GM23338 (cell line): Measurements from ENCODE around the gene NT5M. TPM values are rescaled to one million over a fixed set of nuclear protein-coding genes. Genes with fewer than 3 reads are reported as not detected.
A peak's percentile ranks its signal among the peaks of the same experiment; 100 is the strongest.

Experiments
- ATAC-seq: fragments of 200-7000 bp; cut with Tn5 transposase; 3 replicates; pipeline ENCODE4 v1.9.1; 2020
- DNase-seq: peaks from one replicate; pipeline ENCODE4 v3.0.0-alpha.2; 2015; ENCODE audit warnings: low spot score
- H2AFZ ChIP-seq: fragments of 200-600 bp; sonication (generic); 2 replicates; pipeline ENCODE4 v1.8.0; 2016; ENCODE audit warnings: antibody characterized with exemption, mild to moderate bottlenecking, moderate library complexity
- H3F3A ChIP-seq: fragments of 200-600 bp; sonication (generic); replicated peaks from 2 replicates; pipeline ENCODE4 v1.8.0; 2017; ENCODE audit warnings: antibody characterized with exemption, mixed run types, low read depth
- H3K27ac ChIP-seq: fragments of 200-600 bp; sonication (generic); 2 replicates; pipeline ENCODE4 v1.6.1; 2016; ENCODE audit warnings: low read depth
- H3K27me3 ChIP-seq: fragments of 200-600 bp; sonication (generic); 2 replicates; pipeline ENCODE4 v1.8.0; 2016; ENCODE audit warnings: mild to moderate bottlenecking, mixed run types, moderate library complexity; ENCODE audit not compliant: insufficient read depth
- H3K36me3 ChIP-seq: fragments of 200-600 bp; sonication (generic); 2 replicates; pipeline ENCODE4 v1.8.0; 2016; ENCODE audit warnings: mild to moderate bottlenecking; ENCODE audit not compliant: insufficient read depth
- H3K4me1 ChIP-seq: fragments of 200-600 bp; sonication (generic); 2 replicates; pipeline ENCODE4 v1.8.0; 2016; ENCODE audit warnings: mild to moderate bottlenecking, moderate library complexity; ENCODE audit not compliant: insufficient read depth
- H3K4me2 ChIP-seq: fragments of 200-600 bp; sonication (generic); 2 replicates; pipeline ENCODE4 v1.7.1; 2017; ENCODE audit warnings: mixed run types
- H3K4me3 ChIP-seq: fragments of 200-600 bp; sonication (generic); 2 replicates; pipeline ENCODE4 v1.6.1; 2016; ENCODE audit warnings: mixed run types
- H3K79me2 ChIP-seq: fragments of 200-600 bp; sonication (generic); replicated peaks from 2 replicates; pipeline ENCODE4 v1.8.0; 2017; ENCODE audit warnings: mild to moderate bottlenecking; ENCODE audit not compliant: insufficient read depth
- H3K9me2 ChIP-seq: fragments of 200-600 bp; sonication (generic); 2 replicates; pipeline ENCODE4 v1.8.0; 2017; ENCODE audit not compliant: insufficient read depth
- H4K20me1 ChIP-seq: fragments of 200-600 bp; sonication (generic); replicated peaks from 2 replicates; pipeline ENCODE4 v1.8.0; 2017; ENCODE audit warnings: mild to moderate bottlenecking; ENCODE audit not compliant: insufficient read depth
- H3K27ac Mint-ChIP-seq: 2 replicates; pipeline ENCODE4 v1.8.0; 2020; ENCODE audit warnings: inconsistent platforms, mild to moderate bottlenecking, moderate library complexity, mixed read lengths
- H3K27me3 Mint-ChIP-seq: 3 replicates; pipeline ENCODE4 v1.8.0; 2022; ENCODE audit warnings: low read depth, mild to moderate bottlenecking, moderate library complexity, mixed read lengths, inconsistent platforms; ENCODE audit not compliant: insufficient read depth, poor library complexity
- H3K36me3 Mint-ChIP-seq: 3 replicates; pipeline ENCODE4 v1.8.0; 2021; ENCODE audit warnings: low read depth, mild to moderate bottlenecking, inconsistent platforms, moderate library complexity, mixed read lengths
- H3K4me1 Mint-ChIP-seq: 3 replicates; pipeline ENCODE4 v1.8.0; 2020; ENCODE audit warnings: mild to moderate bottlenecking, inconsistent platforms, mixed read lengths
- H3K4me3 Mint-ChIP-seq: 3 replicates; pipeline ENCODE4 v1.8.0; 2021; ENCODE audit warnings: moderate library complexity, mild to moderate bottlenecking, inconsistent platforms, mixed read lengths
- H3K9me3 Mint-ChIP-seq: 3 replicates; pipeline ENCODE4 v1.8.0; 2020; ENCODE audit warnings: moderate library complexity, mild to moderate bottlenecking, inconsistent platforms, mixed read lengths
- CREB1 ChIP-seq: fragments of 250-450 bp; sonication (Bioruptor Pico); IDR thresholded peaks from 2 replicates; pipeline ENCODE4 v1.5.0; 2020; ENCODE audit warnings: low read depth, mild to moderate bottlenecking, moderate library complexity
- EZH2 ChIP-seq: fragments of 200-600 bp; sonication (generic); IDR thresholded peaks from one replicate; pipeline ENCODE4 v1.8.0; 2017; ENCODE audit warnings: antibody characterized with exemption, mild to moderate bottlenecking, low read depth; ENCODE audit not compliant: unreplicated experiment
- JUNB ChIP-seq: IDR thresholded peaks from one replicate; pipeline ENCODE4 v1.6.1; 2016; ENCODE audit warnings: antibody characterized with exemption; ENCODE audit not compliant: unreplicated experiment
- NANOG ChIP-seq: IDR thresholded peaks from 2 replicates; pipeline ENCODE4 v1.6.1; 2016; ENCODE audit warnings: antibody characterized with exemption, borderline replicate concordance
- STAT1 ChIP-seq: IDR thresholded peaks from one replicate; pipeline ENCODE4 v1.6.1; 2016; ENCODE audit warnings: antibody characterized with exemption; ENCODE audit not compliant: unreplicated experiment
- polyA plus RNA-seq: library from polyadenylated mRNA; unstranded; fragments of >200 nt; fragmentation: Nextera tagmentation; extraction: Ambion mirVana; gene quantifications from 2 replicates; pipeline ENCODE4 v1.2.1, GENCODE V29; 2016
- total RNA-seq: library from RNA; depleted of rRNA; stranded (reverse); fragments of >200 nt; shearing (Covaris generic); gene quantifications from 2 replicates; pipeline ENCODE4 v1.2.3, GENCODE V29; 2014
- TF ChIP-seq, protein P1 (sequence below): fragments of 250-450 bp; sonication (Bioruptor Pico); IDR thresholded peaks from 2 replicates; pipeline ENCODE4 v1.5.0; 2020; ENCODE audit warnings: mild to moderate bottlenecking, moderate library complexity

Gene NT5M
- total and polyA plus RNA-seq, 2 experiments from 2014 or later: 6.0 to 10.6 TPM

DNA sequence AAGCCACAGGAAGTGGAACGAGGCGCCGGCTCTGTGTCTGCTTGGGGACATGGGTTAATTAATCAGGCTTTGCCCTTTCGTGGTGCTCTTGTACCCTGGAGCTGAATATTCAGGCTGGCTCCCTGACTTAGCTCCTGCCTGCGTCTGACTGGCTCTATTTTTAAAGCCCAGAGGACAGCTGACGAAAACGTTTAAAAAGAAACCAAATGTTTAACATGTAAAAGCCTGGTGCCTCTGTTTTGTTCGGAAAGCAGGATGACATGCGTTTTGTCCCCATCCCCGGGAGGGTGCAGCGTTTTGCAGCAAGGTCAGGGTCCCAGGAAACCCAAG is 61.1 kb downstream of the NT5M start:
- Histone ChIP-seq H3K27ac (no peak overlapping the region), H3K4me1 (no peaks in the 10 kb centered on the region), H3K27me3 (no peaks in the 10 kb centered on the region), H2AFZ (peak overlapping the region; percentile 90), H3K4me3 (no peak overlapping the region), H3K79me2 (no peaks in the 10 kb centered on the region), H4K20me1 (no peaks in the 10 kb centered on the region), H3K4me2 (no peak overlapping the region), H3K9me2 (no peaks in the 10 kb centered on the region), H3F3A (no peaks in the 10 kb centered on the region), H3K36me3 (no peaks in the 10 kb centered on the region)
- no peak for DNase-seq
- Mint-ChIP-seq H3K9me3 (peaks cover 7% of the 10 kb centered on the region), H3K36me3 (no peaks in the 10 kb centered on the region), H3K4me1 (peaks cover 12% of the 10 kb centered on the region), H3K27me3 (peaks cover 2% of the 10 kb centered on the region), H3K27ac (no peak overlapping the region), H3K4me3 (no peak overlapping the region)
- peak; percentile 20; the same call in 2 of the 3 replicates for ATAC-seq
- no peak for TF ChIP-seq CREB1 (CRISPR knock-in tag)
- TF ChIP-seq, protein P1, sequence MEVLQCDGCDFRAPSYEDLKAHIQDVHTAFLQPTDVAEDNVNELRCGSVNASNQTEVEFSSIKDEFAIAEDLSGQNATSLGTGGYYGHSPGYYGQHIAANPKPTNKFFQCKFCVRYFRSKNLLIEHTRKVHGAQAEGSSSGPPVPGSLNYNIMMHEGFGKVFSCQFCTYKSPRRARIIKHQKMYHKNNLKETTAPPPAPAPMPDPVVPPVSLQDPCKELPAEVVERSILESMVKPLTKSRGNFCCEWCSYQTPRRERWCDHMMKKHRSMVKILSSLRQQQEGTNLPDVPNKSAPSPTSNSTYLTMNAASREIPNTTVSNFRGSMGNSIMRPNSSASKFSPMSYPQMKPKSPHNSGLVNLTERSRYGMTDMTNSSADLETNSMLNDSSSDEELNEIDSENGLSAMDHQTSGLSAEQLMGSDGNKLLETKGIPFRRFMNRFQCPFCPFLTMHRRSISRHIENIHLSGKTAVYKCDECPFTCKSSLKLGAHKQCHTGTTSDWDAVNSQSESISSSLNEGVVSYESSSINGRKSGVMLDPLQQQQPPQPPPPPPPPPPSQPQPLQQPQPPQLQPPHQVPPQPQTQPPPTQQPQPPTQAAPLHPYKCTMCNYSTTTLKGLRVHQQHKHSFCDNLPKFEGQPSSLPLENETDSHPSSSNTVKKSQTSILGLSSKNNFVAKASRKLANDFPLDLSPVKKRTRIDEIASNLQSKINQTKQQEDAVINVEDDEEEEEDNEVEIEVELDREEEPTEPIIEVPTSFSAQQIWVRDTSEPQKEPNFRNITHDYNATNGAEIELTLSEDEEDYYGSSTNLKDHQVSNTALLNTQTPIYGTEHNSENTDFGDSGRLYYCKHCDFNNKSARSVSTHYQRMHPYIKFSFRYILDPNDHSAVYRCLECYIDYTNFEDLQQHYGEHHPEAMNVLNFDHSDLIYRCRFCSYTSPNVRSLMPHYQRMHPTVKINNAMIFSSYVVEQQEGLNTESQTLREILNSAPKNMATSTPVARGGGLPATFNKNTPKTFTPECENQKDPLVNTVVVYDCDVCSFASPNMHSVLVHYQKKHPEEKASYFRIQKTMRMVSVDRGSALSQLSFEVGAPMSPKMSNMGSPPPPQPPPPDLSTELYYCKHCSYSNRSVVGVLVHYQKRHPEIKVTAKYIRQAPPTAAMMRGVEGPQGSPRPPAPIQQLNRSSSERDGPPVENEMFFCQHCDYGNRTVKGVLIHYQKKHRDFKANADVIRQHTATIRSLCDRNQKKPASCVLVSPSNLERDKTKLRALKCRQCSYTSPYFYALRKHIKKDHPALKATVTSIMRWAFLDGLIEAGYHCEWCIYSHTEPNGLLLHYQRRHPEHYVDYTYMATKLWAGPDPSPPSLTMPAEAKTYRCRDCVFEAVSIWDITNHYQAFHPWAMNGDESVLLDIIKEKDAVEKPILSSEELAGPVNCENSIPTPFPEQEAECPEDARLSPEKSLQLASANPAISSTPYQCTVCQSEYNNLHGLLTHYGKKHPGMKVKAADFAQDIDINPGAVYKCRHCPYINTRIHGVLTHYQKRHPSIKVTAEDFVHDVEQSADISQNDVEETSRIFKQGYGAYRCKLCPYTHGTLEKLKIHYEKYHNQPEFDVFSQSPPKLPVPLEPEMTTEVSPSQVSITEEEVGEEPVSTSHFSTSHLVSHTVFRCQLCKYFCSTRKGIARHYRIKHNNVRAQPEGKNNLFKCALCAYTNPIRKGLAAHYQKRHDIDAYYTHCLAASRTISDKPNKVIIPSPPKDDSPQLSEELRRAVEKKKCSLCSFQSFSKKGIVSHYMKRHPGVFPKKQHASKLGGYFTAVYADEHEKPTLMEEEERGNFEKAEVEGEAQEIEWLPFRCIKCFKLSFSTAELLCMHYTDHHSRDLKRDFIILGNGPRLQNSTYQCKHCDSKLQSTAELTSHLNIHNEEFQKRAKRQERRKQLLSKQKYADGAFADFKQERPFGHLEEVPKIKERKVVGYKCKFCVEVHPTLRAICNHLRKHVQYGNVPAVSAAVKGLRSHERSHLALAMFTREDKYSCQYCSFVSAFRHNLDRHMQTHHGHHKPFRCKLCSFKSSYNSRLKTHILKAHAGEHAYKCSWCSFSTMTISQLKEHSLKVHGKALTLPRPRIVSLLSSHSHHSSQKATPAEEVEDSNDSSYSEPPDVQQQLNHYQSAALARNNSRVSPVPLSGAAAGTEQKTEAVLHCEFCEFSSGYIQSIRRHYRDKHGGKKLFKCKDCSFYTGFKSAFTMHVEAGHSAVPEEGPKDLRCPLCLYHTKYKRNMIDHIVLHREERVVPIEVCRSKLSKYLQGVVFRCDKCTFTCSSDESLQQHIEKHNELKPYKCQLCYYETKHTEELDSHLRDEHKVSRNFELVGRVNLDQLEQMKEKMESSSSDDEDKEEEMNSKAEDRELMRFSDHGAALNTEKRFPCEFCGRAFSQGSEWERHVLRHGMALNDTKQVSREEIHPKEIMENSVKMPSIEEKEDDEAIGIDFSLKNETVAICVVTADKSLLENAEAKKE (CRISPR knock-in tag): no peak
- TF ChIP-seq STAT1: no peak
- no peak for TF ChIP-seq EZH2

DNA sequence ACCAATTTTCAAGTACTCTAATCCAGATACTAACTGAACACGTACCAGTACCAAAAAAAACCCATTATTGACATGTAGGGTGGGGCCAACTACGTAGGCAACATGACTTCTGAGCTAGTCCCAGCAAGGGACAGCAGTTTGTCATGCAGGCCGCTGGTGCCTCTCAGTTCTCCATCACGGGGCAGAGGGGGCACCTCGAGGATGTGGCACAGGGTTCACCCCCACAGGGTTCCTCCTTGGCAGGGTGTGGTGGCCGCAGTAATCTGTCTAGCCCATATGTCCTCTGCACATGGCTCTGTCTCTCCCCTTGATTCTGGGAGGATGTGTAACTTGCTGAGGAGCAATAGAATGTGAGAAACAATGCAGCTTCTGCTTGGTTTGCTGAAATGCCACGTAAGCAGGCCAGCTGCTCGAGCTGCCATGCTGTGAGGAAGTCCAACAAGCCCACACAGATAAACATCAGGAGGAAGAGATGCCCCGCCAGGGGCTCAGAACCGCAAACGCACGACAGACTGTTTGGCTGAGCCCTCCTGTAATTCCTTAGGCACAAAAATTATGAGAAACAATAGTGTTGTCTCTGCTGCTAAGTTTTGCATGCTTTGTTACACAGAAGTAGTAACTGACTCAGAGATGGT is 62.4 kb downstream of the NT5M start:
- Mint-ChIP-seq H3K4me1 (peaks cover 12% of the 10 kb centered on the region), H3K27me3 (peaks cover 2% of the 10 kb centered on the region), H3K36me3 (no peaks in the 10 kb centered on the region), H3K27ac (no peak overlapping the region), H3K4me3 (no peak overlapping the region), H3K9me3 (peaks cover 2% of the 10 kb centered on the region; the same call in 2 of the 3 replicates)
- Histone ChIP-seq H3K36me3 (no peaks in the 10 kb centered on the region), H3K4me1 (no peaks in the 10 kb centered on the region), H3K4me2 (no peak overlapping the region), H4K20me1 (no peaks in the 10 kb centered on the region), H3K27ac (no peak overlapping the region), H3K4me3 (no peak overlapping the region), H3K79me2 (no peaks in the 10 kb centered on the region), H3K27me3 (no peaks in the 10 kb centered on the region), H3F3A (no peaks in the 10 kb centered on the region), H2AFZ (no peak overlapping the region), H3K9me2 (no peaks in the 10 kb centered on the region)
- no peak for ATAC-seq
- no peak for DNase-seq
- TF ChIP-seq NANOG: no peak
- TF ChIP-seq JUNB: no peak
- TF ChIP-seq, protein P1 (CRISPR knock-in tag): no peak
